ENCODE results near the gene RIMS1.

- no peak for TF ChIP-seq POLR2A (IDR thresholded peaks at IDR 0.05)
- TF ChIP-seq CTCF (IDR thresholded peaks at IDR 0.05 in 4 of 5, conservative IDR thresholded peaks at IDR 0.05 in 1 of 5), result no peak
Measured at GRCh38 chr6:71879016-71879415, 7.3 kb upstream of the RIMS1 start.

All from gastrocnemius medialis (tissue), 4 donors.